ENCODE data around the gene PIGS.

DNA sequence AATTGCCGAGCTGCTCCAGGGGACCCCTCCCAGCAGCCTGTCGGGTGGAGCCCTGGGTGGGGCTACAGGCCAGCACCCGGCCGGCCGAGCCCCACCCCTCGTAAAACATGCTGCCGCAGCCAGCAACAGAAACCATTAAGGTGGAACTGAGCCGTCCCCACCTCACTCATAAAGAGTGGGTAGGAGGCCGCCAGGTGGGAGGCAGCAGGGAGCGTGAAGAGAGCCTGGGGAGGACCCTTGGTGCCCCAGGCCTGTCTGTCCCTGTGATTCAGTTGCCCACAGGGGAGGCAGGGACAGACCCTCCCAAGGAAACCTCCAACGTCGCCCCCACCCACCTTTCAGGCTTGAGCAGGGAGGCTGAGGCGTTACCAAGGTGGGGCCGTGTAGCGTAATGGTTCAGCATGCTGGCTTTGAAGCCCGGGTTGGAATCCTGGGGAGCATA, 56.7 kb downstream of the PIGS start:
- TF ChIP-seq POLR2A (IDR thresholded peaks at IDR 0.05) = no peak
- TF ChIP-seq, protein P1, sequence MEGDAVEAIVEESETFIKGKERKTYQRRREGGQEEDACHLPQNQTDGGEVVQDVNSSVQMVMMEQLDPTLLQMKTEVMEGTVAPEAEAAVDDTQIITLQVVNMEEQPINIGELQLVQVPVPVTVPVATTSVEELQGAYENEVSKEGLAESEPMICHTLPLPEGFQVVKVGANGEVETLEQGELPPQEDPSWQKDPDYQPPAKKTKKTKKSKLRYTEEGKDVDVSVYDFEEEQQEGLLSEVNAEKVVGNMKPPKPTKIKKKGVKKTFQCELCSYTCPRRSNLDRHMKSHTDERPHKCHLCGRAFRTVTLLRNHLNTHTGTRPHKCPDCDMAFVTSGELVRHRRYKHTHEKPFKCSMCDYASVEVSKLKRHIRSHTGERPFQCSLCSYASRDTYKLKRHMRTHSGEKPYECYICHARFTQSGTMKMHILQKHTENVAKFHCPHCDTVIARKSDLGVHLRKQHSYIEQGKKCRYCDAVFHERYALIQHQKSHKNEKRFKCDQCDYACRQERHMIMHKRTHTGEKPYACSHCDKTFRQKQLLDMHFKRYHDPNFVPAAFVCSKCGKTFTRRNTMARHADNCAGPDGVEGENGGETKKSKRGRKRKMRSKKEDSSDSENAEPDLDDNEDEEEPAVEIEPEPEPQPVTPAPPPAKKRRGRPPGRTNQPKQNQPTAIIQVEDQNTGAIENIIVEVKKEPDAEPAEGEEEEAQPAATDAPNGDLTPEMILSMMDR (IDR thresholded peaks at IDR 0.05) = no peak
